GM21528 (cell line): ENCODE measurements around the gene SLIT1.

Experiments used
- ATAC-seq: cut with Tn5 transposase; IDR thresholded peaks from one replicate; pipeline ENCODE4 v1.9.1; 2021; ENCODE audit warnings: mild to moderate bottlenecking, moderate library complexity; ENCODE audit not compliant: unreplicated experiment, low FRiP score

The SLIT1 gene

GRCh38 chr10:97069026-97069425 is 116.7 kb downstream of the SLIT1 start:
- no peak for ATAC-seq

GRCh38 chr10:97067716-97068391 is 117.9 kb downstream of the SLIT1 start:
- ATAC-seq, result no peak

- ATAC-seq, result no peak
Measured at GRCh38 chr10:97066877-97067555, 118.7 kb downstream of the SLIT1 start.

- no peak for ATAC-seq
Measured at GRCh38 chr10:97065686-97066660, 119.8 kb downstream of the SLIT1 start.

- no peak for ATAC-seq
Measured at GRCh38 chr10:97065128-97065527, 120.6 kb downstream of the SLIT1 start.

GRCh38 chr10:97063983-97064837 is 121.5 kb downstream of the SLIT1 start:
- ATAC-seq, result no peak

- ATAC-seq, result no peak
Measured at GRCh38 chr10:97063271-97063982, 122.3 kb downstream of the SLIT1 start.

- ATAC-seq, result no peak
Measured at GRCh38 chr10:97062456-97062855, 123.3 kb downstream of the SLIT1 start.

- no peak for ATAC-seq
Measured at GRCh38 chr10:97062046-97062445, 123.7 kb downstream of the SLIT1 start.

GRCh38 chr10:97061423-97061822 is 124.3 kb downstream of the SLIT1 start:
- ATAC-seq, result no peak

GRCh38 chr10:97060441-97061084 is 125.2 kb downstream of the SLIT1 start:
- no peak for ATAC-seq

GRCh38 chr10:97059872-97060205 is 125.9 kb downstream of the SLIT1 start:
- ATAC-seq, result no peak

GRCh38 chr10:97059006-97059871 is 126.5 kb downstream of the SLIT1 start:
- ATAC-seq, result no peak

- no peak for ATAC-seq
Measured at GRCh38 chr10:97058521-97058920, 127.2 kb downstream of the SLIT1 start.

- no peak for ATAC-seq
Measured at GRCh38 chr10:97057491-97058235, 128.1 kb downstream of the SLIT1 start.

GRCh38 chr10:97056003-97056630 is 129.6 kb downstream of the SLIT1 start:
- ATAC-seq, result no peak

GRCh38 chr10:97053276-97053675 is 132.5 kb downstream of the SLIT1 start:
- no peak for ATAC-seq
